ENCODE data around the gene AIF1.

The AIF1 gene

DNA sequence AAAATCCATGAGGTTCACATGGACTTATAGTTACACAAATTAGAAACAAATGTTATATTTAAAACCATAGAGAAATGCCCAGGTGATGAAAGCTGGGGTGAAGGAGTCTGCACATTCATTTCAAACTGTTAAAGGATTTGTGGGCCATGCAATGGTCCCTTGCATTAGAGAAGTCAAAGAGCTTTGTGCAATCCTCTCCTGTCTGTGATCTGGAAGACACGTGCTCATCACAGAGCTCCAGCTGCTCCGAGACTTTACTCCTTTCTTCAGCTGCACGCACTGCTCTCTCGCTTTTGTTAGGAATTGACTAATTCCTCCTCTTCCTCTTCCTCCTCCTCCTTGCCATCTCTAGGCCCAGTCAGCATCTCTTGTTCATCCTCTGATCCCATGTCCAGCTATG, 4.1 kb upstream of the AIF1 start:
- Histone ChIP-seq H3K9me3 (ENCODE audit: control insufficient read depth, low read length) (no peaks in the 10 kb centered on the region), H3K4me1 (ENCODE audit: control insufficient read depth, insufficient read depth, low read length) (no peaks in the 10 kb centered on the region), H3K4me3 (ENCODE audit: low read length) (no peak overlapping the region), H3K36me3 (ENCODE audit: control insufficient read depth, insufficient read depth, low read length, severe bottlenecking) (no peaks in the 10 kb centered on the region), H3K27me3 (replicated peaks; ENCODE audit: control insufficient read depth, insufficient read depth, low read length) (no peaks in the 10 kb centered on the region), H3K9ac (ENCODE audit: low read length) (no peak overlapping the region)
- peak; percentile 24 for DNase-seq (ENCODE audit: low read depth)

DNA sequence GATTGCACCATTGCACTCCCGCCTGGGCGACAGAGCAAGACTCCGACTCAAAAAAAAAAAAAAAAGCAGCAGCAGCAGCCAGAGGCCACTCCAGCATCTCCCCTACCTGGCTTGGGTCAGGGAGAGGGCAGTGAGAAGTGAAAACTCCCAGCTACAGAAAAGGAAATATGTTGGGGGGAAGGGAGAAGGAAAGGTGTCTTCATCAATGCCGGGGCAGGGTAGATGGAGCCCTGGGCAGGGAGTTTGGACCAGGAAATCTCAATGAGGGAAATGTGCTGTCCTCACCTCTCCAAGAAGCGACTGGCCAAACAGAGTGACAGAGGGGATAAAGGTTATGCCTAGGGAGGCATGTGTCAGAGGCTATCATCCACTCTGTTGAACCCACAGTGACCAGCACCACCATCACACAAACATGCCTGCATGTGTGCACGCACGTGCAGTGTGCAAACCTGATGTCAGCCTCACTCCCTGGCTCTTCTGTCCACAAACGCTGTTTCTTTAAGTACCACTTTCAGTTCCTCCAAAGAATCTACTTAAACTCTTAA, 887 bp upstream of the AIF1 start:
- Histone ChIP-seq H3K9ac (ENCODE audit: low read length) (no peak overlapping the region), H3K4me3 (ENCODE audit: low read length) (no peak overlapping the region), H3K27me3 (replicated peaks; ENCODE audit: control insufficient read depth, insufficient read depth, low read length) (no peaks in the 10 kb centered on the region), H3K9me3 (ENCODE audit: control insufficient read depth, low read length) (no peaks in the 10 kb centered on the region), H3K36me3 (ENCODE audit: control insufficient read depth, insufficient read depth, low read length, severe bottlenecking) (no peaks in the 10 kb centered on the region), H3K4me1 (ENCODE audit: control insufficient read depth, insufficient read depth, low read length) (no peaks in the 10 kb centered on the region)
- DNase-seq (ENCODE audit: low read depth): no peak

- Histone ChIP-seq H3K36me3 (ENCODE audit: control insufficient read depth, insufficient read depth, low read length, severe bottlenecking) (no peaks in the 10 kb centered on the region), H3K4me1 (ENCODE audit: control insufficient read depth, insufficient read depth, low read length) (no peaks in the 10 kb centered on the region), H3K9me3 (ENCODE audit: control insufficient read depth, low read length) (no peaks in the 10 kb centered on the region), H3K9ac (ENCODE audit: low read length) (no peak overlapping the region), H3K4me3 (ENCODE audit: low read length) (no peak overlapping the region), H3K27me3 (replicated peaks; ENCODE audit: control insufficient read depth, insufficient read depth, low read length) (no peaks in the 10 kb centered on the region)
- no peak for DNase-seq (ENCODE audit: low read depth)
Measured at GRCh38 chr6:31615748-31616147, 714 bp downstream of the AIF1 start.

DNA sequence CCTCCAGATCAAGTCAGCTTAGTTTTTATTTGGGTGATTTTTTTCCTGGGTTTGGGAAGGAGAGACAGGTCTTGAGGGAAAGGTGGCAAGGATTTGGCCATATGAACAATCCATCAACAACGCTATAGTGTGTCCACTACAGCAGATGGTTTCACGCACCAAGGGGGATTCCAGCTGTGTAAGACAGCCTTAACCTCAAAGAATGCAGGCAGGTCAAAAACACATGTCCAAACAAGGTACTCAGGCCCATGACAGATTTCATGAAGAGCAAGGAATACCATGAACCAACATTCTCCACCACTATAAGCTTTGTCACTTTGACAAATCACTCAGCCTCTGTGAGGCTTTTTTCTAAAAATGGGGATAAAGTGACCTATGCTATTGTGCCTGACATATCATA, 2.0 kb downstream of the AIF1 start:
- H3K9ac ChIP-seq (ENCODE audit: low read length): no peak overlapping the region
- H3K9me3 ChIP-seq (ENCODE audit: control insufficient read depth, low read length): no peaks in the 10 kb centered on the region
- H3K27me3 ChIP-seq (replicated peaks; ENCODE audit: control insufficient read depth, insufficient read depth, low read length): no peaks in the 10 kb centered on the region
- no peak for DNase-seq (ENCODE audit: low read depth)
- H3K4me1 ChIP-seq (ENCODE audit: control insufficient read depth, insufficient read depth, low read length): peaks cover 7% of the 10 kb centered on the region
- no peak overlapping the region for H3K4me3 ChIP-seq (ENCODE audit: low read length)
- H3K36me3 ChIP-seq (ENCODE audit: control insufficient read depth, insufficient read depth, low read length, severe bottlenecking): no peaks in the 10 kb centered on the region

GRCh38 chr6:31619805-31620585, 5.0 kb downstream of the AIF1 start:
- Histone ChIP-seq H3K36me3 (ENCODE audit: control insufficient read depth, insufficient read depth, low read length, severe bottlenecking) (peaks cover 24% of the 10 kb centered on the region), H3K4me1 (ENCODE audit: control insufficient read depth, insufficient read depth, low read length) (peaks cover 18% of the 10 kb centered on the region), H3K9ac (ENCODE audit: low read length) (peak overlapping the region; percentile 87), H3K4me3 (ENCODE audit: low read length) (peak overlapping the region; percentile 84), H3K9me3 (ENCODE audit: control insufficient read depth, low read length) (no peaks in the 10 kb centered on the region), H3K27me3 (replicated peaks; ENCODE audit: control insufficient read depth, insufficient read depth, low read length) (no peaks in the 10 kb centered on the region)
- peak; percentile 99 for DNase-seq (ENCODE audit: low read depth)

DNA sequence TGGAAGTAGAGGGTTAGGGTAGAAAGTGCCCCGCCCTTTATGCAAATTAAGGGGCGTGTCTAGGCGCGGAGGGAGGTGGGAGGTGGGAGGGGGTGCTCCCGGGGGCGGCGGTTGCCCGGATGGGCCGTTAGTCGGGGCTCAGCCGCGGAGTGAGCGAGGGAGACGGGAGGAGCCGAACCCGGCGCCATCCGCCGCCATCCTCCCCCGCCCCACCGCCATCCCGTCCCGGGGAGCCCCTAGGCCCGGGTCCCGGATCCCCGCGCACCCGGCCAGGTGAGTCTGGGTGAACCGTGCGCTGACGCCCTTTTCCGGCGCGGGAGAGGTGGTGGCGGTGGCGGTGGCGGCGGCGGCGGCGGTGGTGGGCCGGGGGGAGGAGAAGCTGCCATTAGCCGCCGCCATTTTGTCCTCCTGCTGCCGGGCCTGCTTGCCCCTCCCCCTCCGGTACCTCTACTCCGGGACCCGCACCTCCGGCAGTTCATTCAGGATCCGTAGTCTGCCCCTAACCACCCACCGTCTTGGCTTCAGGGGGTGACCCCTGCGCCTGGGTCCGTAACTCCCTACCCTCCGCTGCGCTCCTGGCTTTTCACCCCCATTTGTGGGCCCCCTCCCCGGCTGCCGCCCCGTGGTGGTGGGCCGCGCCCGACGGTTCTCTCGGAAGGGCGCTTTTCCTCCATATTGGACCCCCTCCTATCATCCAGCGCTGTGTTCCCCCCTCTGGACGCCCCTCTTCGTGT, 5.7 kb downstream of the AIF1 start, which contains the start of gene PRRC2A:
Gene PRRC2A (plus strand): TSS at position 130 of the 734 bp plus-strand sequence. CDS start 2,075 bp downstream, outside the sequence.
- peak within 1 kb of the TSS; percentile 99 for H3K9ac ChIP-seq (ENCODE audit: low read length)
- peaks cover 18% of the 10 kb centered on the region for H3K4me1 ChIP-seq (ENCODE audit: control insufficient read depth, insufficient read depth, low read length)
- DNase-seq (ENCODE audit: low read depth): peak; percentile 83
- H3K9me3 ChIP-seq (ENCODE audit: control insufficient read depth, low read length): no peaks in the 10 kb centered on the region
- peak within 1 kb of the TSS; percentile 98 for H3K4me3 ChIP-seq (ENCODE audit: low read length)
- peaks cover 31% of the 10 kb centered on the region for H3K36me3 ChIP-seq (ENCODE audit: control insufficient read depth, insufficient read depth, low read length, severe bottlenecking)
- H3K27me3 ChIP-seq (replicated peaks; ENCODE audit: control insufficient read depth, insufficient read depth, low read length): no peaks in the 10 kb centered on the region

DNA sequence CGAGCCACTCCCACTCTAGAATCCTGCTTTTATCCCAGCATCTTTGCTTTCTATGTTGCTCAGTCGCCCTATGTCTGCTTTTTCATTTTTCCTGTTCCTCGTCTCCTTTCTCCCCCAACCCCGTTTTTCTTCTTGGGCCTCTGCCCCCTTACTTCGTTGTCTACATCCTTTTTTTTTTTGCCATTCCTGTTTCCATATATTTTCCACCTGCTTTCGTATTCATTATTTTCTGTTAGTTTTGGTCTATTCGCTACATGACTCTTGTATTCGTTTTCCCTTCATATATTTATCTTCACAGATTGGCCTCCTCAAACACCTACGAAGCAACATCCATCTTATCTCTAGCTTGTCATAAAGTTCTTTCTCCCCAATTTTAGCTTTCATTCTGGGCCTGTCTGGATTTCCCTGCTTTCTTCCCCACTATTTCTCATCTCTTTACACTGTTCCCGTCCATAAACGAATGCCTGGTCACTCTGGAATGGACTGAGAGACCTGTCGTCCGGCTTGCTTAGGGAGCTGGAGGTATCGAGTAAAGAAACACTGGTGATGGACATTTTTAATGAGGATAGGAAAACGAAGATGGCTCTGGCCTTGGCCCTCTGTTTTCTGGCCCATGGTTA, 6.4 kb downstream of the AIF1 start:
- Histone ChIP-seq H3K4me3 (ENCODE audit: low read length) (peak overlapping the region; percentile 98), H3K27me3 (replicated peaks; ENCODE audit: control insufficient read depth, insufficient read depth, low read length) (no peaks in the 10 kb centered on the region), H3K9ac (ENCODE audit: low read length) (peak overlapping the region; percentile 99), H3K36me3 (ENCODE audit: control insufficient read depth, insufficient read depth, low read length, severe bottlenecking) (peaks cover 38% of the 10 kb centered on the region), H3K9me3 (ENCODE audit: control insufficient read depth, low read length) (no peaks in the 10 kb centered on the region), H3K4me1 (ENCODE audit: control insufficient read depth, insufficient read depth, low read length) (peaks cover 18% of the 10 kb centered on the region)
- DNase-seq (ENCODE audit: low read depth): peak; percentile 38

GRCh38 chr6:31621991-31622390, 7.0 kb downstream of the AIF1 start:
- Histone ChIP-seq H3K4me1 (ENCODE audit: control insufficient read depth, insufficient read depth, low read length) (peaks cover 18% of the 10 kb centered on the region), H3K36me3 (ENCODE audit: control insufficient read depth, insufficient read depth, low read length, severe bottlenecking) (peaks cover 44% of the 10 kb centered on the region), H3K4me3 (ENCODE audit: low read length) (peak overlapping the region; percentile 98), H3K27me3 (replicated peaks; ENCODE audit: control insufficient read depth, insufficient read depth, low read length) (no peaks in the 10 kb centered on the region), H3K9me3 (ENCODE audit: control insufficient read depth, low read length) (no peaks in the 10 kb centered on the region), H3K9ac (ENCODE audit: low read length) (peak overlapping the region; percentile 99)
- peak; percentile 39 for DNase-seq (ENCODE audit: low read depth)

DNA sequence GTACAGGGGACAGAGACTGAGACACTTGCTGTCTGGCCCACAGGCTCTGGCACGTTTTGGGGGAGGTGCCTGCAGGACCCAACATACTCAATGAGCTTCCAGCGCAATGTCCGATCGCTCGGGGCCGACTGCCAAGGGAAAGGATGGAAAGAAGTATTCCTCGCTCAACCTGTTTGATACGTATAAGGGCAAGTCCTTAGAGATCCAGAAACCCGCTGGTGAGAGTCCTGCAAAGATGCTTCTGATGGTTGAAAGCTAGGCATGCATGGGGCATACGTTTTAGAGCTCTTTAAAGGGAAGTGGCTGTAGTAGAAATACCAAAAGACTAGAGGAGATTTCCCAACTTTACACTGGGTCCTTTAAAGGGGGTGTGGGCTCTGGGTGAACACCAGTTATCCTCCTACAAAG, 7.7 kb downstream of the AIF1 start:
- H3K36me3 ChIP-seq (ENCODE audit: control insufficient read depth, insufficient read depth, low read length, severe bottlenecking): peaks cover 51% of the 10 kb centered on the region
- H3K4me1 ChIP-seq (ENCODE audit: control insufficient read depth, insufficient read depth, low read length): peaks cover 18% of the 10 kb centered on the region
- H3K4me3 ChIP-seq (ENCODE audit: low read length): peak overlapping the region; percentile 98

DNA sequence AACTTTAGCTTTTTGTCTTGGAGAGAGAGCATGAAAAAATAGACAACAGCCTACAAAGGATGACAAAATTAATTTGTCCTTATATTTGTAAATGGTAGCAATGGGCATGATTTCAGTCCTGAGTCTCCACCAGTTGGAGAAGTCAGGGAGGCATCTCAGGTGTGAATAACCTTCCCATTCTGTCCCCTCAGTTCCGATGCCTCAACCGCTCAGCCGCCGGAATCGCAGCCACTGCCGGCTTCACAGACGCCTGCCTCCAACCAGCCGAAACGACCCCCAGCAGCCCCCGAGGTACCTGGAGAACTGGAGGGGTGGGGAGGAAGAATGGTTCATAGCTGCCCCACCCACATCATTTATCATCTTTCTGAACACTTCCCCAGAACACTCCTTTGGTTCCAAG, 9.0 kb downstream of the AIF1 start:
- Histone ChIP-seq H3K27me3 (replicated peaks; ENCODE audit: control insufficient read depth, insufficient read depth, low read length) (no peaks in the 10 kb centered on the region), H3K4me3 (ENCODE audit: low read length) (no peak overlapping the region), H3K36me3 (ENCODE audit: control insufficient read depth, insufficient read depth, low read length, severe bottlenecking) (peaks cover 64% of the 10 kb centered on the region), H3K4me1 (ENCODE audit: control insufficient read depth, insufficient read depth, low read length) (peaks cover 18% of the 10 kb centered on the region), H3K9me3 (ENCODE audit: control insufficient read depth, low read length) (no peaks in the 10 kb centered on the region), H3K9ac (ENCODE audit: low read length) (no peak overlapping the region)
- no peak for DNase-seq (ENCODE audit: low read depth)

More for the DNA sequence above, 7.7 kb downstream of the AIF1 start:
- DNase-seq (ENCODE audit: low read depth): no peak
- Histone ChIP-seq H3K9ac (ENCODE audit: low read length) (peak overlapping the region; percentile 99), H3K27me3 (replicated peaks; ENCODE audit: control insufficient read depth, insufficient read depth, low read length) (no peaks in the 10 kb centered on the region), H3K9me3 (ENCODE audit: control insufficient read depth, low read length) (no peaks in the 10 kb centered on the region)

DNA sequence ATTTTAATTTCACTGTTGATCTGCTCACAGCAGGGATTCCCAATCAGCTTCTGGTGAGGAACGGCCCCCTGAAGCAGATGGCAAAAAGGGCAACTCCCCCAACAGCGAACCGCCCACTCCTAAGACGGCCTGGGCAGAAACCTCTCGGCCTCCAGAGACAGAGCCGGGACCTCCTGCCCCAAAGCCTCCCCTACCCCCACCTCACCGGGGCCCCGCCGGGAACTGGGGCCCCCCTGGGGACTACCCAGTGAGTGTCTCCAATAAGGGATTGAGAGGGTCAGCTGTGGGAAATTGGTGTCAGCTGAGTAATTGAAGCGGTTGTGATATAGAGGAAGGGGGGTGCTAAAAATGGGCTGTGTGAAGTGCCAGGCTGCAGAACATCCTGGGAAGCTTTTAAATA, 11.9 kb downstream of the AIF1 start:
- H3K36me3 ChIP-seq (ENCODE audit: control insufficient read depth, insufficient read depth, low read length, severe bottlenecking): peaks cover 93% of the 10 kb centered on the region
- H3K4me1 ChIP-seq (ENCODE audit: control insufficient read depth, insufficient read depth, low read length): peaks cover 11% of the 10 kb centered on the region
- H3K27me3 ChIP-seq (replicated peaks; ENCODE audit: control insufficient read depth, insufficient read depth, low read length): no peaks in the 10 kb centered on the region
- H3K9ac ChIP-seq (ENCODE audit: low read length): no peak overlapping the region
- no peaks in the 10 kb centered on the region for H3K9me3 ChIP-seq (ENCODE audit: control insufficient read depth, low read length)
- no peak for DNase-seq (ENCODE audit: low read depth)
- no peak overlapping the region for H3K4me3 ChIP-seq (ENCODE audit: low read length)
